Fibroblast of pulmonary artery (primary cell): ENCODE measurements around the gene FIZ1.

Experiments used
- DNase-seq: peaks from one replicate; pipeline ENCODE4 v3.0.0-alpha.2; 2010; ENCODE audit warnings: low read depth
- H3K4me3 ChIP-seq: replicated peaks from 2 replicates; pipeline ENCODE4 v1.5.1; 2011; ENCODE audit warnings: low read depth, mild to moderate bottlenecking, control low read depth, low read length, moderate library complexity
- TF ChIP-seq, protein P1 (sequence below): IDR thresholded peaks from 2 replicates; pipeline ENCODE4 v1.5.1; 2011; ENCODE audit warnings: mild to moderate bottlenecking, control low read depth, low read length, inconsistent platforms; ENCODE audit errors: missing control alignments

FIZ1 gene

DNA sequence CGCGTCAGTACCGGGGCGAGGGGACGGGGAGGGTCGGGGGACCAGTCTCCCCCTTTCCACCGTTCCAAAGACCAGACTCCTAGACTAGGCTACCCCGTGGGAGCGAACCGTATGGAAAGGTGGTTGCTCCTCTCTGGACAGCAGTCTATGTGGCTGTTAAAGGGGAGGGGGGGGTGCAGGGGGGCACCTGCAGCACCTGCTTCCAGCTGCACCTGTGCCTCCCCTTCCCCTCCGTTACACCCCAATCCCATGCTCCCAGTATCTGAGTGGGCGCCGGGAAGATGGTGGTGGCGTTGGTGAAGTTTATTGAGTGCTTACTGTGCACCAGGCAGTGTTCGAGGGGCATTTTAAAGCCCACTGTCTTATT is 1.3 kb upstream of the FIZ1 start:
- no peak for DNase-seq
- peak overlapping the region; percentile 73 for H3K4me3 ChIP-seq
- TF ChIP-seq, protein P1, sequence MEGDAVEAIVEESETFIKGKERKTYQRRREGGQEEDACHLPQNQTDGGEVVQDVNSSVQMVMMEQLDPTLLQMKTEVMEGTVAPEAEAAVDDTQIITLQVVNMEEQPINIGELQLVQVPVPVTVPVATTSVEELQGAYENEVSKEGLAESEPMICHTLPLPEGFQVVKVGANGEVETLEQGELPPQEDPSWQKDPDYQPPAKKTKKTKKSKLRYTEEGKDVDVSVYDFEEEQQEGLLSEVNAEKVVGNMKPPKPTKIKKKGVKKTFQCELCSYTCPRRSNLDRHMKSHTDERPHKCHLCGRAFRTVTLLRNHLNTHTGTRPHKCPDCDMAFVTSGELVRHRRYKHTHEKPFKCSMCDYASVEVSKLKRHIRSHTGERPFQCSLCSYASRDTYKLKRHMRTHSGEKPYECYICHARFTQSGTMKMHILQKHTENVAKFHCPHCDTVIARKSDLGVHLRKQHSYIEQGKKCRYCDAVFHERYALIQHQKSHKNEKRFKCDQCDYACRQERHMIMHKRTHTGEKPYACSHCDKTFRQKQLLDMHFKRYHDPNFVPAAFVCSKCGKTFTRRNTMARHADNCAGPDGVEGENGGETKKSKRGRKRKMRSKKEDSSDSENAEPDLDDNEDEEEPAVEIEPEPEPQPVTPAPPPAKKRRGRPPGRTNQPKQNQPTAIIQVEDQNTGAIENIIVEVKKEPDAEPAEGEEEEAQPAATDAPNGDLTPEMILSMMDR = no peak

DNA sequence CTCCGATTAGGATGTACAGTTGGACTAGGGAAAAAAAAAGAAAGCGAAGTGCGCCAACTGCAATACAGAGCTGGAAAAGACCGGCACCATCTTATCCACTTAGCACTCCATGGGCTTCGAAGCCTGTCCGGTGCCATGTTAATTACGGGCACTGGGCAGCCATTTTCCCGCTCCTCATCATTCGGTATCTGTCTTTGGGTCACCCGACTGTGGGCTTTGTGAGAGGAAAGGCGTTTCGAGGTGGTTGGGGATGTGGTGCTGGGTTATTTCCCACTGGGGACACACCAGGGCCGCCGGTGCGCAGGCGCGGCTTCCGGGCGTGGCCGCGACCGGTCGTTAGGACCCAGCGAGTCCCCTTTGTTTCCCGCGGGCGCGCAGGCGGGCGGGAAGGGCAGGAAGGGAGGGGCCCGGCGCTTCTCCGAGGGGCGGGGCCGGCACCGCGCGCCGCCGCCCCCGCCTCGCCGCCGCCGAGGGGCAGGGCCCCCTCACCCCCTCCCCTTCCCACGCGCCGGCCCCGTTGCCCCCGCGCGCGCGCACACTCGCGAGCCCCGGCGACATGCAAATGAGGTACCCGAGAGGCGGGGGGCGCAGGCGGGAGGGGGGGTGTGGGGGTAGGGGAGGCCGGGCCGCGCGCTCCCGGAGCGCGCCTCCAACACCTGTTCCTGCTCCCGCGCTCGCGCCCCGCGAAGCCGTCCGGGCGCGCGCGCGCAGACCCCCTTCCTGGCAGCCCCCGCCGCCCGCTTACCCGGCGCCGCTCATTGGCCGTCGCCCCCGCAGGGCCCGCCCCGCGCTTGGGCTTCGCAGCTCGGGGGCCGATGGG is 735 bp upstream of the FIZ1 start, which contains the start of gene ZNF524:
Gene ZNF524, plus strand, starts transcription at position 447 of the 820 bp plus-strand sequence. CDS start 1,825 bp downstream, outside the sequence.
- TF ChIP-seq, protein P1 = no peak
- peak within 1 kb of the TSS; percentile 73 for H3K4me3 ChIP-seq
- DNase-seq = peak; percentile 88

DNA sequence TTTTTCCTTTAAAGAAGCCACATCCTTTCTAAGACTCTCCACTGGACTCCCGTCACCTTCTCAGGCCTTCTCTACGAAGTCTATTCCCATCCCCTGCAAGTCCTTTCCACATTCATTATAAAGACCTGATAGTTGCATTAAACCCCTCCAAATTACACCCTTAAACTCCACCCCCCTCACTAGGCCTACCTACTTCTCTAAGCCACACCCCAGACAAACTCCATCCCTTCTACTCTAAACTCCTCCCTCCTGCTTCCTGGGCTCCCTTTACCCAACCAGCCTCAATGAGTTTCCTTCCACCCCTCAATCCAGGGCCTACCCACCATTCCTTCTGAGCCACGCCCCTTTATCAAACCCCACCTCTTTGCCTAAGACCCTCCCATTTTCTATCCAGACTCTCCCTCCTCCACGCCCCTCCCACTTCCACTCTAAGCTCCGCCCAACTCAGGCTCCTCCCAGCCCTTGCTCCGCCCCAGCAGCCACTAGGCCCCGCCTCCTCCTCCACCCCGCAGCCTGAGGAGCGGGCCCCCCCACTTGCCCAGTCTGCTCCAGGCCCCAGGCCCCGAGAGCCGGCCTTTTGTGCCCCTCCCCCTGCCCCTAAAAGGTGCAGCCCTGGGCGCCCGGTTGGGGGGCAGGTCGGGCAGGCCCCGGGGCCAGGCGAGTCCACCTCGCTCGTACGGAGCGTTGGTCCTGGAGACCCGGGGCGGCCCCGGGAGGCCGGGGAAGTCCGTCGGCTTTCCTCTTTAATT is 424 bp downstream of the FIZ1 start:
- H3K4me3 ChIP-seq = peak overlapping the region; percentile 73
- DNase-seq = peak; percentile 99
- TF ChIP-seq, protein P1 = no peak

DNA sequence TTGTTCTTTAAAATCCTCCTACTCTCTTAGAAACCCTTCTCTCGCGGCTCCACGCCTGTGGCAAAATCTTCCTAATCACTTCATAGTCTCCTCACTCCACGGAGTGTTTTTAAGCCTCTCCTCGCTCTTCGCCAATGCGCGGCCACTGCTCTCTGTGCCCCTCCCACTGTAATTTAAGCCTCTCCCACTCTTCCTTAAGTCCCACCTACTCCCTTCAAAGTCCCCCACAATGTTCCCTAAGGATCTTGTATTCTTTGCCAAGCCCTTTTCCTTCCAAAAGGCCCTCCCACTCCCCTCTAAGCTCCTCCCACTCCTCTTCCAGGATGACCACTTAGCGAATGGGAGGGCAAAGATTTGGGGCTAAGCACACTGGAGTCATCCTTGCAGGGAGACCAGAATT is 1.3 kb downstream of the FIZ1 start:
- no peak overlapping the region for H3K4me3 ChIP-seq
- TF ChIP-seq, protein P1 = no peak
- DNase-seq = no peak

DNA sequence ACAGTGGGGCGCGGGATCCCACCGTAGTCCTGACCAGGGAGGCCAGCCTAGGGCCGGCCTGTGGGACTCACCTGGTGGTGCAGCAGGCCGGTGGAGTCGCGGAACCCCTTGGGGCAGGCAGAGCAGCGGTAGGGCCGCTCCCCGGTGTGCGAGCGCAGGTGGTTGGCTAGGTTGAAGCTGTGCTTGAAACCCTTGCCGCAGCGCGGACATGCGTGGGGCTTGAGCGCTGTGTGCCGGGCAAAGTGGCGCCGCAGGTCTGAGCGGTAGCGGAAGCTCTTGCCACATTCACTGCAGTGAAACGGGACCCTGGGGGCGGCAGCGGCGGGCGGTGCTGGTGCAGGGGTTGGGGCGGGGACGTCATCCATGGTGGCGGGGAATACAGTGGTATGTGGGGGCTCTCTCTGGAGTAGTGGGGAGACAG is 1.8 kb downstream of the FIZ1 start:
- TF ChIP-seq, protein P1 = no peak
- DNase-seq = no peak
- no peak overlapping the region for H3K4me3 ChIP-seq

DNA sequence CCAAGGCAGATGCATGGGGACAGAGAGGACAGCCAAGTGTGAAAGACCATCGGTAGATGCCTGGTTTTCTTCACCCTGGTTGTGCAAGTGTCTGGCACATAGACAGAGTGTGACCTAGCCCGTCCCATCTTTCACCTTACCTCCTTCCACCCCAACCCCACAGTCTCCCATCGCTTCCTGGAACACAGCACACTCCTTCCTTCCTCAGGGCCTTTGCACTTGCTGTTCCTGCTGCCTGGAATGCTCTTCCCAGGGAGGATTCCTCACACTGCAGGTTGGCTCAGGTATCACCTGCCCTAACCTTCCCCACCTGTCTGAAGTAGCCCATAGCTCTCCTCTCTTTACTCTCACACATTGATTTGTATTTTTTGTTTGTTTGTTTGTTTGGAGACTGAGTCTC is 3.0 kb downstream of the FIZ1 start:
- TF ChIP-seq, protein P1 = no peak
- H3K4me3 ChIP-seq = no peak overlapping the region
- no peak for DNase-seq
